GM18526 (cell line): ENCODE results near the gene LTA4H.

ENCODE experiments used
- POLR2A ChIP-seq: IDR thresholded peaks from 3 replicates; pipeline ENCODE4 v1.6.1; 2011; ENCODE audit not compliant: insufficient read length; ENCODE audit errors: extremely low read depth

LTA4H gene

GRCh38 chr12:96020314-96021003 lies 14.9 kb downstream of the LTA4H start:
- no peak for TF ChIP-seq POLR2A

GRCh38 chr12:96015672-96016071 lies 19.7 kb downstream of the LTA4H start:
- TF ChIP-seq POLR2A = no peak

GRCh38 chr12:96014943-96015599 lies 20.3 kb downstream of the LTA4H start:
- TF ChIP-seq POLR2A = no peak

- TF ChIP-seq POLR2A = no peak
These were observed 27.7 kb downstream of the LTA4H start for GRCh38 chr12:96007729-96008128.

GRCh38 chr12:96006727-96007126 lies 28.7 kb downstream of the LTA4H start:
- no peak for TF ChIP-seq POLR2A

GRCh38 chr12:96000858-96001257 lies 34.5 kb downstream of the LTA4H start:
- no peak for TF ChIP-seq POLR2A

GRCh38 chr12:95999484-95999883 lies 35.9 kb downstream of the LTA4H start:
- TF ChIP-seq POLR2A = no peak

GRCh38 chr12:95998611-95999286 lies 36.6 kb downstream of the LTA4H start:
- TF ChIP-seq POLR2A = no peak

GRCh38 chr12:95997911-95998510 lies 37.4 kb downstream of the LTA4H start:
- TF ChIP-seq POLR2A = no peak

- TF ChIP-seq POLR2A = no peak
These were observed 38.1 kb downstream of the LTA4H start for GRCh38 chr12:95997276-95997675.

GRCh38 chr12:95996034-95996658 lies 39.2 kb downstream of the LTA4H start, which contains the start of gene HAL:
HAL (minus strand) TSS chr12:95996344; CDS start chr12:95995910, 434 bp downstream.
- no peak for TF ChIP-seq POLR2A

GRCh38 chr12:95995238-95996031 lies 40.0 kb downstream of the LTA4H start:
- no peak for TF ChIP-seq POLR2A

- no peak for TF ChIP-seq POLR2A
These were observed 40.9 kb downstream of the LTA4H start for GRCh38 chr12:95994476-95994875.

- TF ChIP-seq POLR2A = no peak
These were observed 41.5 kb downstream of the LTA4H start for GRCh38 chr12:95993907-95994306.
